ENCODE results near the gene IL10.
A peak's percentile ranks its signal among the peaks of the same experiment; 100 is the strongest.

IL10 gene

DNA sequence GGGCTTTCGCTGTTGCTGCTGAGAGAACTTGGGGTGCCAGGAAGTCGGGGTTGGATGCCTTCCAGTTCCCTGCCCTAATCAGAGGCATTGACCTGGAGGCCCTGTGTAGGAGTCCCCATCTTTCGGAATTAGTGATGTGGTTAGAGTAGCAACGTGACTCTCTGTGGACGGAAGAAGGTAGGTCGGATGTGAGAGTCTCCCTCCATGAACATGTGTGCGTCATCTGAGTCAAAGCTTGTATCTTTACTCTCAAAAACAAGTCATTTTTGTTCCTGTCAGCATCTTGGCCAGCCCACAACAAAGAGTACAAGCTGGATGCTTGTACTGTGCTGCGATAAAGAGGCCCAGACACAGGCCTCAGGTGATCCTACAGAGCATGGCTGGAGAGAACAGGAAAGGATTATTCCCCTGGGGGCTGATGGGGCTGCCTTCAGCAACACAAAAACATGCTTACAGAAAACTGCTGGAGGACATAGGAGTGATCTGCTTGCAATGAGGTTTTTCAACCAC lies 31.0 kb upstream of the IL10 start:
- peak overlapping the region; percentile 41 for H3K4me2 ChIP-seq (ENCODE audit: low read depth, low read length, poor library complexity, severe bottlenecking)
- no peak overlapping the region for H3K4me3 ChIP-seq (ENCODE audit: low read length, poor library complexity, severe bottlenecking)
- no peaks in the 10 kb centered on the region for H3F3A ChIP-seq (ENCODE audit: low read depth)
- TF ChIP-seq EZH2phosphoT487 (IDR thresholded peaks at IDR 0.05; ENCODE audit: borderline replicate concordance) = no peak
- TF ChIP-seq, protein P1, sequence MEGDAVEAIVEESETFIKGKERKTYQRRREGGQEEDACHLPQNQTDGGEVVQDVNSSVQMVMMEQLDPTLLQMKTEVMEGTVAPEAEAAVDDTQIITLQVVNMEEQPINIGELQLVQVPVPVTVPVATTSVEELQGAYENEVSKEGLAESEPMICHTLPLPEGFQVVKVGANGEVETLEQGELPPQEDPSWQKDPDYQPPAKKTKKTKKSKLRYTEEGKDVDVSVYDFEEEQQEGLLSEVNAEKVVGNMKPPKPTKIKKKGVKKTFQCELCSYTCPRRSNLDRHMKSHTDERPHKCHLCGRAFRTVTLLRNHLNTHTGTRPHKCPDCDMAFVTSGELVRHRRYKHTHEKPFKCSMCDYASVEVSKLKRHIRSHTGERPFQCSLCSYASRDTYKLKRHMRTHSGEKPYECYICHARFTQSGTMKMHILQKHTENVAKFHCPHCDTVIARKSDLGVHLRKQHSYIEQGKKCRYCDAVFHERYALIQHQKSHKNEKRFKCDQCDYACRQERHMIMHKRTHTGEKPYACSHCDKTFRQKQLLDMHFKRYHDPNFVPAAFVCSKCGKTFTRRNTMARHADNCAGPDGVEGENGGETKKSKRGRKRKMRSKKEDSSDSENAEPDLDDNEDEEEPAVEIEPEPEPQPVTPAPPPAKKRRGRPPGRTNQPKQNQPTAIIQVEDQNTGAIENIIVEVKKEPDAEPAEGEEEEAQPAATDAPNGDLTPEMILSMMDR (conservative IDR thresholded peaks at IDR 0.05; ENCODE audit: low read length) = no peak
- peaks cover 61% of the 10 kb centered on the region for H3K4me1 ChIP-seq (ENCODE audit: insufficient read depth, low read length, poor library complexity, severe bottlenecking)
- no peaks in the 10 kb centered on the region for H3K9me3 ChIP-seq (ENCODE audit: insufficient read depth, low read depth, low read length)
- no peaks in the 10 kb centered on the region for H3K36me3 ChIP-seq (ENCODE audit: insufficient read depth, low read length)
- H3K27me3 ChIP-seq (ENCODE audit: insufficient read depth, low read length, poor library complexity, severe bottlenecking) = no peaks in the 10 kb centered on the region
- no peaks in the 10 kb centered on the region for H4K20me1 ChIP-seq (ENCODE audit: insufficient read depth, low read length, poor library complexity, severe bottlenecking)
- peak overlapping the region; percentile 50 for H3K9ac ChIP-seq (ENCODE audit: low read depth, low read length, poor library complexity, severe bottlenecking)
- H3K9me2 ChIP-seq (replicated peaks; ENCODE audit: low read depth, low read length) = no peaks in the 10 kb centered on the region
- no peak overlapping the region for H2AFZ ChIP-seq (ENCODE audit: low read length)
- H3K79me2 ChIP-seq (ENCODE audit: insufficient read depth, low read length) = no peaks in the 10 kb centered on the region

DNA sequence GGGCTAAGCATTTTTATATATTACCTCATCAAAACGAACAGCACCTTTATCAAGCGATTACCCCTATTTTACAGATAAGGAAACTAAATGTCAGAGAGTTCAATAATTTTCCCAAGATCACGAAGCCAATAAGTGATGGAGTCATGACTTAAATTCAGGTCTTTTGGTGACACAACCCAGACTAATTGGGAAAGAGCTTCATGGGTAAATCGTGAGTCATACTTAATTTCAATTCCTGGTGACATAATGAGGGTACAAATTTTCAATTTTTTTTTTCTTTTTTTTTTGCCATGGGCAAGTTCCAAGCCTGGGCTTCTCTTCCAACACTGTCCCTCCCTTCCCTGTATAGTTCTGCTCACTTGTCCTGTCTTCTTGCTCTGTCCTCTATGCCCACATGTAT lies 30.1 kb upstream of the IL10 start:
- H3K27me3 ChIP-seq (ENCODE audit: insufficient read depth, low read length, poor library complexity, severe bottlenecking) = no peaks in the 10 kb centered on the region

DNA sequence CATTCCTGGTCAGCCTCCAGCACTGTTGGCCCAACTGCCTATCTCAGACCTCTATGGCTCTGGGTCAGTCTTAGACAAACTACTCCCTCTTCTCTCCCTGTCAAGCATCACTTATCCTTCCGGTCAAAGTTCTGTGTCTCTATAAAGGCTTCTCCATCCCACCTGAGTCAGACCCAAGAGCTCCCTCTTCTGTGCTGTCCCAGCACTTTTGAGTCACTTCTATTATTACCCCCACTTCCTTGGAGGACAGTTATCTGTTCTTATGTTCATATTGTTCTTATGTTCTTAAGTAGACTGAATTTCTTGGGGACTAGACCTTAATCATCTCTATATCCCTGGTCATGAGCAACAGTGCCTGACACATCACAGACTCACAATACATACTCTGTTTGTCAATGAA lies 29.2 kb upstream of the IL10 start:
- Histone ChIP-seq H3K27me3 (ENCODE audit: insufficient read depth, low read length, poor library complexity, severe bottlenecking) (no peaks in the 10 kb centered on the region), H3K9me3 (ENCODE audit: insufficient read depth, low read depth, low read length) (no peaks in the 10 kb centered on the region)

More for the DNA sequence above, 30.1 kb upstream of the IL10 start:
- no peaks in the 10 kb centered on the region for H3K36me3 ChIP-seq (ENCODE audit: insufficient read depth, low read length)
- H3K4me2 ChIP-seq (ENCODE audit: low read depth, low read length, poor library complexity, severe bottlenecking) = no peak overlapping the region
- no peaks in the 10 kb centered on the region for H4K20me1 ChIP-seq (ENCODE audit: insufficient read depth, low read length, poor library complexity, severe bottlenecking)
- no peaks in the 10 kb centered on the region for H3K9me3 ChIP-seq (ENCODE audit: insufficient read depth, low read depth, low read length)
- no peak overlapping the region for H3K9ac ChIP-seq (ENCODE audit: low read depth, low read length, poor library complexity, severe bottlenecking)
- H3K9me2 ChIP-seq (replicated peaks; ENCODE audit: low read depth, low read length) = no peaks in the 10 kb centered on the region
- H3K4me3 ChIP-seq (ENCODE audit: low read length, poor library complexity, severe bottlenecking) = no peak overlapping the region
- no peak overlapping the region for H2AFZ ChIP-seq (ENCODE audit: low read length)
- no peaks in the 10 kb centered on the region for H3F3A ChIP-seq (ENCODE audit: low read depth)
- H3K79me2 ChIP-seq (ENCODE audit: insufficient read depth, low read length) = no peaks in the 10 kb centered on the region
- peaks cover 68% of the 10 kb centered on the region for H3K4me1 ChIP-seq (ENCODE audit: insufficient read depth, low read length, poor library complexity, severe bottlenecking)
- no peak for TF ChIP-seq EZH2phosphoT487 (IDR thresholded peaks at IDR 0.05; ENCODE audit: borderline replicate concordance)
- TF ChIP-seq, protein P1 (conservative IDR thresholded peaks at IDR 0.05; ENCODE audit: low read length) = no peak

More for the DNA sequence above, 29.2 kb upstream of the IL10 start:
- H3K4me2 ChIP-seq (ENCODE audit: low read depth, low read length, poor library complexity, severe bottlenecking) = no peak overlapping the region
- H3K36me3 ChIP-seq (ENCODE audit: insufficient read depth, low read length) = no peaks in the 10 kb centered on the region
- no peak for TF ChIP-seq EZH2phosphoT487 (IDR thresholded peaks at IDR 0.05; ENCODE audit: borderline replicate concordance)
- TF ChIP-seq, protein P1 (conservative IDR thresholded peaks at IDR 0.05; ENCODE audit: low read length) = peak; percentile 85
- H3K4me3 ChIP-seq (ENCODE audit: low read length, poor library complexity, severe bottlenecking) = no peak overlapping the region
- H3K4me1 ChIP-seq (ENCODE audit: insufficient read depth, low read length, poor library complexity, severe bottlenecking) = peaks cover 68% of the 10 kb centered on the region
- H3K79me2 ChIP-seq (ENCODE audit: insufficient read depth, low read length) = no peaks in the 10 kb centered on the region
- H4K20me1 ChIP-seq (ENCODE audit: insufficient read depth, low read length, poor library complexity, severe bottlenecking) = no peaks in the 10 kb centered on the region
- H3F3A ChIP-seq (ENCODE audit: low read depth) = no peaks in the 10 kb centered on the region
- no peak overlapping the region; the same call in 1 of the 2 replicates for H2AFZ ChIP-seq (ENCODE audit: low read length)
- no peaks in the 10 kb centered on the region for H3K9me2 ChIP-seq (replicated peaks; ENCODE audit: low read depth, low read length)
- no peak overlapping the region for H3K9ac ChIP-seq (ENCODE audit: low read depth, low read length, poor library complexity, severe bottlenecking)

Data from Loucy (cell line).